G401 (cell line): ENCODE measurements around the gene SLC50A1. TPM values are rescaled to one million over a fixed set of nuclear protein-coding genes. Genes with fewer than 3 reads are reported as not detected.
A peak's percentile ranks its signal among the peaks of the same experiment; 100 is the strongest.
"Not testable (repeated sequence)": the region's sequence is repeated elsewhere in the genome, so short reads cannot be mapped to it uniquely, and the experiment has no call there.

Experiments used
- DNase-seq: peaks from one replicate; pipeline ENCODE4 v3.0.0-alpha.2; 2015; ENCODE audit warnings: low spot score
- in situ Hi-C: cut with HindIII; loops from 2 replicates; pipeline ENCODE4 v1.10.0; 2016; ENCODE audit warnings: low sequenced_read_pairs, mixed read lengths
- total RNA-seq: library from RNA; depleted of rRNA; stranded (reverse); fragments of >200 nt; shearing (Covaris generic); gene quantifications from 2 replicates; pipeline ENCODE4 v1.2.3, GENCODE V29; 2014

SLC50A1 gene
- total RNA-seq, 1 experiment from 2014 or later, result 15.9 TPM

- DNase-seq, result peak; percentile 92
- in situ Hi-C loops, result no loop called here
Observed at GRCh38 chr1:155167166-155168104, 31.8 kb downstream of the SLC50A1 start.

- in situ Hi-C loops, DNase-seq: not testable (repeated sequence)
Observed at GRCh38 chr1:155168105-155168445, 32.4 kb downstream of the SLC50A1 start.

- in situ Hi-C loops, result no loop called here
- DNase-seq, result no peak
Observed at GRCh38 chr1:155168456-155169210, 33.0 kb downstream of the SLC50A1 start.

GRCh38 chr1:155169541-155169940 lies 33.9 kb downstream of the SLC50A1 start:
- in situ Hi-C loops, result no loop called here

GRCh38 chr1:155170101-155170785 lies 34.6 kb downstream of the SLC50A1 start:
- in situ Hi-C loops, result no loop called here

More at GRCh38 chr1:155169541-155169940, 33.9 kb downstream of the SLC50A1 start:
- no peak for DNase-seq

GRCh38 chr1:155170806-155171205 lies 35.2 kb downstream of the SLC50A1 start:
- no peak for DNase-seq
- in situ Hi-C loops, result no loop called here

More at GRCh38 chr1:155170101-155170785, 34.6 kb downstream of the SLC50A1 start:
- no peak for DNase-seq

- in situ Hi-C loops, result no loop called here
- no peak for DNase-seq
Observed at GRCh38 chr1:155171836-155172731, 36.4 kb downstream of the SLC50A1 start.

GRCh38 chr1:155172732-155173477 lies 37.3 kb downstream of the SLC50A1 start, which contains the start of gene KRTCAP2:
Gene KRTCAP2 (minus strand): TSS chr1:155173304. CDS start chr1:155173224, 80 bp downstream.
- in situ Hi-C loops, result no loop called here
- peak; percentile 96 for DNase-seq

- in situ Hi-C loops, result no loop called here
- peak; percentile 75 for DNase-seq
Observed at GRCh38 chr1:155173478-155174323, 38.0 kb downstream of the SLC50A1 start, which contains the start of gene TRIM46. Gene TRIM46 (plus strand): TSS chr1:155173849. CDS start chr1:155173967, 118 bp downstream.

- in situ Hi-C loops, result no loop called here
Observed at GRCh38 chr1:155174324-155175280, 39.0 kb downstream of the SLC50A1 start.

GRCh38 chr1:155175281-155175926 lies 39.8 kb downstream of the SLC50A1 start:
- in situ Hi-C loops, result no loop called here
- peak; percentile 47 for DNase-seq

More at GRCh38 chr1:155174324-155175280, 39.0 kb downstream of the SLC50A1 start:
- peak; percentile 78 for DNase-seq

GRCh38 chr1:155175927-155176371 lies 40.3 kb downstream of the SLC50A1 start:
- in situ Hi-C loops, result no loop called here
- DNase-seq, result no peak

- in situ Hi-C loops, result no loop called here
- DNase-seq, result peak; percentile 90
Observed at GRCh38 chr1:155176544-155177071, 41.0 kb downstream of the SLC50A1 start.

- in situ Hi-C loops, result no loop called here
- no peak for DNase-seq
Observed at GRCh38 chr1:155177192-155177917, 41.7 kb downstream of the SLC50A1 start.
